ENCODE results near the gene NYAP2.

GRCh38 chr2:225415792-225416191, 16.3 kb downstream of the NYAP2 start:
- TF ChIP-seq, protein P1, sequence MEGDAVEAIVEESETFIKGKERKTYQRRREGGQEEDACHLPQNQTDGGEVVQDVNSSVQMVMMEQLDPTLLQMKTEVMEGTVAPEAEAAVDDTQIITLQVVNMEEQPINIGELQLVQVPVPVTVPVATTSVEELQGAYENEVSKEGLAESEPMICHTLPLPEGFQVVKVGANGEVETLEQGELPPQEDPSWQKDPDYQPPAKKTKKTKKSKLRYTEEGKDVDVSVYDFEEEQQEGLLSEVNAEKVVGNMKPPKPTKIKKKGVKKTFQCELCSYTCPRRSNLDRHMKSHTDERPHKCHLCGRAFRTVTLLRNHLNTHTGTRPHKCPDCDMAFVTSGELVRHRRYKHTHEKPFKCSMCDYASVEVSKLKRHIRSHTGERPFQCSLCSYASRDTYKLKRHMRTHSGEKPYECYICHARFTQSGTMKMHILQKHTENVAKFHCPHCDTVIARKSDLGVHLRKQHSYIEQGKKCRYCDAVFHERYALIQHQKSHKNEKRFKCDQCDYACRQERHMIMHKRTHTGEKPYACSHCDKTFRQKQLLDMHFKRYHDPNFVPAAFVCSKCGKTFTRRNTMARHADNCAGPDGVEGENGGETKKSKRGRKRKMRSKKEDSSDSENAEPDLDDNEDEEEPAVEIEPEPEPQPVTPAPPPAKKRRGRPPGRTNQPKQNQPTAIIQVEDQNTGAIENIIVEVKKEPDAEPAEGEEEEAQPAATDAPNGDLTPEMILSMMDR (conservative IDR thresholded peaks at IDR 0.05 in 1 of 2, IDR thresholded peaks at IDR 0.05 in 1 of 2; ENCODE audit: low read depth in 1 of 2, low read length in 2 of 2): no peak
- no peak for TF ChIP-seq EZH2 (IDR thresholded peaks at IDR 0.05; ENCODE audit: low read length, missing control alignments)
